Kasumi-1 (cell line): ENCODE results near the gene CHML.
"Not testable (repeated sequence)": the region's sequence is repeated elsewhere in the genome, so short reads cannot be mapped to it uniquely, and the experiment has no call there.

Experiments used
- DNase-seq, 2 experiments: peaks; one replicate each; lab custom pipeline; 2025; lab: John Stamatoyannopoulos, UW

CHML gene

GRCh38 chr1:241640149-241640866, at the start of gene CHML, which contains the start of gene OPN3:
Gene CHML, minus strand, starts transcription at chr1:241640369. Its CDS starts 4,603 bp downstream, at chr1:241635766.
Gene OPN3, minus strand, starts transcription at chr1:241640369. Its CDS starts 115 bp downstream, at chr1:241640254.
- peak; percentile 78 to 81 for DNase-seq

GRCh38 chr1:241688940-241689368, 48.8 kb upstream of the CHML start:
- no peak for DNase-seq

GRCh38 chr1:241684108-241684507, 43.9 kb upstream of the CHML start:
- no peak for DNase-seq

GRCh38 chr1:241682921-241683320, 42.8 kb upstream of the CHML start:
- no peak for DNase-seq

GRCh38 chr1:241681861-241682448, 41.8 kb upstream of the CHML start:
- not testable (repeated sequence) for DNase-seq

- no peak for DNase-seq
These were observed 39.8 kb upstream of the CHML start for GRCh38 chr1:241679961-241680360.

- DNase-seq, result no peak
These were observed 39.2 kb upstream of the CHML start for GRCh38 chr1:241679404-241679803.

GRCh38 chr1:241678536-241678935, 38.4 kb upstream of the CHML start:
- DNase-seq, result no peak

- DNase-seq, result no peak
These were observed 37.0 kb upstream of the CHML start for GRCh38 chr1:241677201-241677600.

- DNase-seq, result no peak
These were observed 35.8 kb upstream of the CHML start for GRCh38 chr1:241675983-241676382.

- no peak for DNase-seq
These were observed 34.7 kb upstream of the CHML start for GRCh38 chr1:241674805-241675384.

- no peak for DNase-seq
These were observed 32.1 kb upstream of the CHML start for GRCh38 chr1:241672301-241672700.

GRCh38 chr1:241666419-241666818, 26.2 kb upstream of the CHML start:
- no peak for DNase-seq

- no peak for DNase-seq
These were observed 20.3 kb upstream of the CHML start for GRCh38 chr1:241660424-241660972.

- DNase-seq, result not testable (repeated sequence)
These were observed 18.8 kb upstream of the CHML start for GRCh38 chr1:241659016-241659415.

- DNase-seq, result no peak
These were observed 18.1 kb upstream of the CHML start for GRCh38 chr1:241658081-241658793.

- no peak for DNase-seq
These were observed 14.5 kb upstream of the CHML start for GRCh38 chr1:241654641-241655040.

GRCh38 chr1:241654019-241654418, 13.8 kb upstream of the CHML start:
- DNase-seq, result no peak

GRCh38 chr1:241652012-241652411, 11.8 kb upstream of the CHML start, which contains the start of gene WDR64:
Gene WDR64, plus strand, starts transcription at chr1:241652281. Its CDS starts 204 bp downstream, at chr1:241652485.
- DNase-seq, result no peak

- DNase-seq, result no peak
These were observed 8.0 kb upstream of the CHML start for GRCh38 chr1:241648159-241648558.

GRCh38 chr1:241647658-241648057, 7.5 kb upstream of the CHML start:
- DNase-seq, result no peak

- DNase-seq, result no peak
These were observed 6.0 kb upstream of the CHML start for GRCh38 chr1:241646201-241646600.
